H9 (cell line): Measurements from ENCODE around the gene SLC25A31. TPM values are rescaled to one million over a fixed set of nuclear protein-coding genes. Genes with fewer than 3 reads are reported as not detected.

ENCODE experiments used
- DNase-seq: peaks from one replicate; pipeline ENCODE4 v3.0.0-alpha.2; 2017
- H2AFZ ChIP-seq: one replicate; pipeline ENCODE4 v1.6.1; 2013; ENCODE audit warnings: mild to moderate bottlenecking, low read length, control low read depth, moderate library complexity
- H2AK5ac ChIP-seq: 2 replicates; pipeline ENCODE4 v1.6.1; 2013; ENCODE audit warnings: low read length, control low read depth, mixed read lengths; ENCODE audit not compliant: insufficient read length
- H2BK120ac ChIP-seq: one replicate; pipeline ENCODE4 v1.6.1; 2013; ENCODE audit warnings: low read depth, mild to moderate bottlenecking, low read length, control low read depth, inconsistent platforms; ENCODE audit not compliant: poor library complexity, severe bottlenecking
- H2BK12ac ChIP-seq: 2 replicates; pipeline ENCODE4 v1.6.1; 2013; ENCODE audit warnings: low read length, control low read depth, mixed read lengths, low read depth; ENCODE audit not compliant: insufficient read length
- H2BK15ac ChIP-seq: 2 replicates; pipeline ENCODE4 v1.6.1; 2013; ENCODE audit warnings: low read depth, low read length, control low read depth
- H2BK20ac ChIP-seq: one replicate; pipeline ENCODE4 v1.6.1; 2013; ENCODE audit warnings: low read depth, mild to moderate bottlenecking, low read length, control low read depth, inconsistent platforms; ENCODE audit not compliant: poor library complexity, severe bottlenecking
- H2BK5ac ChIP-seq: 2 replicates; pipeline ENCODE4 v1.6.1; 2013; ENCODE audit warnings: low read length, control low read depth, mixed read lengths; ENCODE audit not compliant: insufficient read length
- H3K14ac ChIP-seq: 2 replicates; pipeline ENCODE4 v1.6.1; 2013; ENCODE audit warnings: low read length, control low read depth; ENCODE audit not compliant: insufficient read depth
- H3K18ac ChIP-seq: 2 replicates; pipeline ENCODE4 v1.6.1; 2013; ENCODE audit warnings: low read depth, mild to moderate bottlenecking, mixed read lengths, low read length, control low read depth; ENCODE audit not compliant: insufficient read length
- H3K23ac ChIP-seq: 2 replicates; pipeline ENCODE4 v1.6.1; 2013; ENCODE audit warnings: low read length, control low read depth, mixed read lengths, low read depth; ENCODE audit not compliant: insufficient read length
- H3K23me2 ChIP-seq: 2 replicates; pipeline ENCODE4 v1.6.1; 2013; ENCODE audit warnings: low read depth, mild to moderate bottlenecking, mixed read lengths, low read length, control low read depth; ENCODE audit not compliant: insufficient read length, poor library complexity, severe bottlenecking
- H3K27ac ChIP-seq: 2 replicates; pipeline ENCODE4 v1.5.1; 2013; ENCODE audit warnings: low read length, control low read depth, mixed read lengths, low read depth; ENCODE audit not compliant: insufficient read length
- H3K27me3 ChIP-seq: 2 replicates; pipeline ENCODE4 v1.6.1; 2013; ENCODE audit warnings: low read length, control low read depth, inconsistent platforms; ENCODE audit not compliant: insufficient read depth
- H3K4ac ChIP-seq: 2 replicates; pipeline ENCODE4 v1.6.1; 2013; ENCODE audit warnings: low read depth, mild to moderate bottlenecking, control low read depth, inconsistent platforms, low read length, moderate library complexity
- H3K4me1 ChIP-seq: 2 replicates; pipeline ENCODE4 v1.6.1; 2013; ENCODE audit warnings: low read length, control low read depth, inconsistent platforms; ENCODE audit not compliant: insufficient read depth
- H3K4me2 ChIP-seq: 2 replicates; pipeline ENCODE4 v1.6.1; 2013; ENCODE audit warnings: low read length, control low read depth, mixed read lengths; ENCODE audit not compliant: insufficient read length, insufficient read depth
- H3K56ac ChIP-seq: 2 replicates; pipeline ENCODE4 v1.6.1; 2013; ENCODE audit warnings: low read depth, mild to moderate bottlenecking, mixed read lengths, low read length, control low read depth; ENCODE audit not compliant: insufficient read length
- H3K79me1 ChIP-seq: 2 replicates; pipeline ENCODE4 v1.6.1; 2013; ENCODE audit warnings: low read depth, mild to moderate bottlenecking, moderate library complexity, low read length, control low read depth, inconsistent platforms; ENCODE audit not compliant: insufficient read depth, poor library complexity, severe bottlenecking
- H3K79me2 ChIP-seq: 2 replicates; pipeline ENCODE4 v1.6.1; 2013; ENCODE audit warnings: low read length, control low read depth, inconsistent platforms; ENCODE audit not compliant: insufficient read depth
- H3K9ac ChIP-seq: 2 replicates; pipeline ENCODE4 v1.6.1; 2013; ENCODE audit warnings: low read length, control low read depth, mixed read lengths; ENCODE audit not compliant: insufficient read length; ENCODE audit errors: extremely low read depth
- H3K9me3 ChIP-seq: one replicate; pipeline ENCODE4 v1.6.1; 2013; ENCODE audit warnings: low read depth, low read length, inconsistent platforms; ENCODE audit not compliant: control insufficient read depth
- H3T11ph ChIP-seq: one replicate; pipeline ENCODE4 v1.6.1; 2013; ENCODE audit warnings: mild to moderate bottlenecking, low read length, control low read depth, inconsistent platforms
- H4K20me1 ChIP-seq: one replicate; pipeline ENCODE4 v1.6.1; 2013; ENCODE audit not compliant: control insufficient read depth, insufficient read length, insufficient read depth
- H4K5ac ChIP-seq: 2 replicates; pipeline ENCODE4 v1.6.1; 2013; ENCODE audit warnings: low read depth, mild to moderate bottlenecking, mixed read lengths, low read length, control low read depth; ENCODE audit not compliant: insufficient read length
- H4K8ac ChIP-seq: replicated peaks from 2 replicates; pipeline ENCODE4 v1.6.1; 2013; ENCODE audit warnings: low read length, control low read depth, mixed read lengths, low read depth; ENCODE audit not compliant: insufficient read length
- H4K91ac ChIP-seq: 2 replicates; pipeline ENCODE4 v1.6.1; 2013; ENCODE audit warnings: low read depth, mild to moderate bottlenecking, moderate library complexity, mixed read lengths, low read length, control low read depth; ENCODE audit not compliant: insufficient read length
- H3K27ac Mint-ChIP-seq, 3 experiments: 2 replicates in 2 of 3; 3 replicates in 1 of 3; pipeline ENCODE4 v1.8.0; 2020 to 2021; ENCODE audit warnings: mixed read lengths in 3 of 3, mild to moderate bottlenecking in 1 of 3, moderate library complexity in 1 of 3
- H3K27me3 Mint-ChIP-seq: 2 replicates; pipeline ENCODE4 v1.8.0; 2021; ENCODE audit warnings: low read depth, mild to moderate bottlenecking, moderate library complexity, mixed read lengths
- H3K36me3 Mint-ChIP-seq, 3 experiments: 2 replicates in 2 of 3; 3 replicates in 1 of 3; pipeline ENCODE4 v1.8.0; 2020 to 2021; ENCODE audit warnings: low read depth in 3 of 3, mixed read lengths in 3 of 3; ENCODE audit not compliant: insufficient read depth in 1 of 3
- H3K4me1 Mint-ChIP-seq, 2 experiments: 2 replicates each; pipeline ENCODE4 v1.8.0; 2020; ENCODE audit warnings: mixed read lengths in 2 of 2
- H3K4me3 Mint-ChIP-seq, 2 experiments: 2 replicates in 1 of 2; 3 replicates in 1 of 2; pipeline ENCODE4 v1.8.0; 2020 to 2021; ENCODE audit warnings: mild to moderate bottlenecking in 2 of 2, mixed read lengths in 2 of 2, moderate library complexity in 1 of 2
- H3K9me3 Mint-ChIP-seq, 2 experiments: 2 replicates in 1 of 2; 3 replicates in 1 of 2; pipeline ENCODE4 v1.8.0; 2020; ENCODE audit warnings: mild to moderate bottlenecking in 2 of 2, mixed read lengths in 2 of 2, moderate library complexity in 1 of 2
- WGBS: extraction: QIAGEN DNeasy Blood & Tissue Kit; methylation state at CpG from one replicate; pipeline ENCODE4 v1.1.7; 2013; ENCODE audit warnings: missing lambda C conversion rate, low lambda C conversion rate, mixed read lengths; ENCODE audit not compliant: insufficient read length; ENCODE audit errors: extremely low coverage; 5-methylcytosine and 5-hydroxymethylcytosine counted together
- total RNA-seq: library from RNA; stranded (reverse); gene quantifications from 2 replicates; pipeline ENCODE4 v1.2.1, GENCODE V29; 2021
- TF ChIP-seq, protein P1 (sequence below): fragments of 200-600 bp; sonication (generic); conservative IDR thresholded peaks from 3 replicates; pipeline ENCODE4 v1.8.0; 2021; ENCODE audit warnings: antibody characterized with exemption, mild to moderate bottlenecking

The SLC25A31 gene
- total RNA-seq, 1 experiment from 2014 or later = not detected

DNA sequence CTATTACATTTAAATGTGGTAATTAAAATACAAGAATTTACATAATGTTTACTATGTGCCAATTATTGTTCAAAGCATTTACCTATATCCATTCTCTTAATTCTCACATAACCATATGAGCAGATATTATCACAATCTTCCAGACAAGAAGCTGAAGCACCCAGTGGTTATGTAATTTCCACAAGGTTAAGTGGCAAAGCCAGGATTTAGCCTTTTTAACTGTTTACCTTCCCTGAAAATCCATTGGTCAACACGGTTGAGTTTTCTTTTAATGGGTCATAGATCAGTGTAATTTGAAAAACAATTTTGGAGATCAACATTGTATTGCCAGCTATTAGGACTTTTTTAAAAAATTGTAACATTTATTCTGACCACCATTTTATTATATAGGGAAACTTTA, 63.3 kb downstream of the SLC25A31 start:
- no CpG with 5 or more reads among the region's 1 CpG for WGBS
- no peak overlapping the region for H3K18ac ChIP-seq
- H3T11ph ChIP-seq = no peak overlapping the region
- H4K5ac ChIP-seq = no peak overlapping the region
- no peak overlapping the region for H4K8ac ChIP-seq
- no peaks in the 10 kb centered on the region for H3K4me1 ChIP-seq
- no peaks in the 10 kb centered on the region for H3K27me3 Mint-ChIP-seq
- no peak overlapping the region for H3K14ac ChIP-seq
- H3K9ac ChIP-seq = no peak overlapping the region
- no peak overlapping the region for H4K91ac ChIP-seq
- no peaks in the 10 kb centered on the region for H3K36me3 Mint-ChIP-seq
- no peak overlapping the region for H3K23ac ChIP-seq
- no peaks in the 10 kb centered on the region for H3K4me1 Mint-ChIP-seq
- no peak overlapping the region for H3K4me2 ChIP-seq
- no peaks in the 10 kb centered on the region for H3K9me3 ChIP-seq
- H4K20me1 ChIP-seq = no peaks in the 10 kb centered on the region
- no peak overlapping the region for H2BK15ac ChIP-seq
- no peaks in the 10 kb centered on the region for H3K79me2 ChIP-seq
- H3K27ac Mint-ChIP-seq = no peak overlapping the region
- H3K27ac ChIP-seq = no peak overlapping the region
- no peaks in the 10 kb centered on the region for H3K27me3 ChIP-seq
- H2AK5ac ChIP-seq = no peak overlapping the region
- no peaks in the 10 kb centered on the region for H3K79me1 ChIP-seq
- H2BK120ac ChIP-seq = no peak overlapping the region
- no peaks in the 10 kb centered on the region for H3K23me2 ChIP-seq
- no peak overlapping the region for H3K4ac ChIP-seq
- H3K9me3 Mint-ChIP-seq = no peaks in the 10 kb centered on the region
- H2BK5ac ChIP-seq = no peak overlapping the region
- H3K56ac ChIP-seq = no peak overlapping the region
- no peak for DNase-seq
- H2AFZ ChIP-seq = no peak overlapping the region
- H2BK12ac ChIP-seq = no peak overlapping the region
- H3K4me3 Mint-ChIP-seq = no peak overlapping the region
- no peak overlapping the region for H2BK20ac ChIP-seq
- TF ChIP-seq, protein P1, sequence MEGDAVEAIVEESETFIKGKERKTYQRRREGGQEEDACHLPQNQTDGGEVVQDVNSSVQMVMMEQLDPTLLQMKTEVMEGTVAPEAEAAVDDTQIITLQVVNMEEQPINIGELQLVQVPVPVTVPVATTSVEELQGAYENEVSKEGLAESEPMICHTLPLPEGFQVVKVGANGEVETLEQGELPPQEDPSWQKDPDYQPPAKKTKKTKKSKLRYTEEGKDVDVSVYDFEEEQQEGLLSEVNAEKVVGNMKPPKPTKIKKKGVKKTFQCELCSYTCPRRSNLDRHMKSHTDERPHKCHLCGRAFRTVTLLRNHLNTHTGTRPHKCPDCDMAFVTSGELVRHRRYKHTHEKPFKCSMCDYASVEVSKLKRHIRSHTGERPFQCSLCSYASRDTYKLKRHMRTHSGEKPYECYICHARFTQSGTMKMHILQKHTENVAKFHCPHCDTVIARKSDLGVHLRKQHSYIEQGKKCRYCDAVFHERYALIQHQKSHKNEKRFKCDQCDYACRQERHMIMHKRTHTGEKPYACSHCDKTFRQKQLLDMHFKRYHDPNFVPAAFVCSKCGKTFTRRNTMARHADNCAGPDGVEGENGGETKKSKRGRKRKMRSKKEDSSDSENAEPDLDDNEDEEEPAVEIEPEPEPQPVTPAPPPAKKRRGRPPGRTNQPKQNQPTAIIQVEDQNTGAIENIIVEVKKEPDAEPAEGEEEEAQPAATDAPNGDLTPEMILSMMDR = no peak
